Body of pancreas (tissue), 4 donors: ENCODE measurements around the gene TTC7B. TPM values are rescaled to one million over a fixed set of nuclear protein-coding genes. Genes with fewer than 3 reads are reported as not detected.

Experiments
- ATAC-seq: fragments of 150-250 bp; one replicate; pipeline ENCODE4 v1.9.1; 2016
- DNase-seq, 4 donors: peaks; one replicate each; pipeline ENCODE4 v3.0.0-alpha.2; 2019
- H3K27ac ChIP-seq, 4 donors: fragments of 200-600 bp; sonication (generic); 1 replicate in 3 of 4; 2 replicates in 1 of 4; pipeline versions ENCODE4 v1.5.1 to v1.6.1; 2016 to 2019; ENCODE audit warnings: mild to moderate bottlenecking in 1 of 4, mixed read lengths in 1 of 4, moderate library complexity in 1 of 4
- H3K27me3 ChIP-seq, 2 donors: fragments of 200-600 bp; sonication (generic); one replicate each; pipeline ENCODE4 v1.6.0; 2016; ENCODE audit warnings: mild to moderate bottlenecking in 1 of 2
- H3K36me3 ChIP-seq, 2 donors: fragments of 200-600 bp; sonication (generic); replicated peaks in 1 of 2; 2 replicates each; pipeline ENCODE4 v1.5.1; 2016; ENCODE audit warnings: low read depth in 2 of 2; ENCODE audit not compliant: insufficient read depth in 1 of 2
- H3K4me1 ChIP-seq: fragments of 200-600 bp; sonication (generic); one replicate; pipeline ENCODE4 v1.6.0; 2016
- H3K4me3 ChIP-seq, 2 donors: fragments of 200-600 bp; sonication (generic); 1 replicate in 1 of 2; 2 replicates in 1 of 2; pipeline ENCODE4 v1.5.1; 2016 to 2019
- H3K9me3 ChIP-seq, 3 donors: fragments of 200-600 bp; sonication (generic); 1 replicate in 2 of 3; 2 replicates in 1 of 3; pipeline ENCODE4 v1.5.1; 2016
- POLR2A ChIP-seq, 3 donors: fragments of 450-650 bp; IDR thresholded peaks; one replicate each; pipeline ENCODE4 v1.6.1; 2016; ENCODE audit warnings: antibody characterized with exemption in 3 of 3, mild to moderate bottlenecking in 2 of 3
- WGBS, 2 donors: methylation state at CpG; one replicate each; pipeline ENCODE4 v1.1.5; 2017; 5-methylcytosine and 5-hydroxymethylcytosine counted together
- intact Hi-C: fragments of 100-400 bp; cut with DNase I; formaldehyde crosslinking; loops from one replicate; pipeline ENCODE4 v1.15.1; 2023
- total RNA-seq, 2 donors: library from RNA; depleted of rRNA; stranded (reverse); fragments of >200 nt; gene quantifications; one replicate each; pipeline ENCODE4 v1.1.0, GENCODE V29; 2016
- TF ChIP-seq, protein P1 (sequence below), 7 experiments: fragments of 450-650 bp in 4 of 7; fragments of 200-600 bp in 3 of 7; sonication (generic) in 3 of 7; IDR thresholded peaks; one replicate each; pipeline ENCODE4 v1.5.1; 2016 to 2019; ENCODE audit warnings: antibody characterized with exemption in 7 of 7

The TTC7B gene
- total RNA-seq, 2 donors from 2014 or later = 15.3 to 44.2 TPM

- ATAC-seq = no peak
- Histone ChIP-seq H3K9me3 (no peaks in the 10 kb centered on the region), H3K27ac (no peak overlapping the region), H3K4me3 (no peak overlapping the region), H3K36me3 (no peaks in the 10 kb centered on the region), H3K27me3 (no peaks in the 10 kb centered on the region), H3K4me1 (no peaks in the 10 kb centered on the region)
- TF ChIP-seq, protein P1, sequence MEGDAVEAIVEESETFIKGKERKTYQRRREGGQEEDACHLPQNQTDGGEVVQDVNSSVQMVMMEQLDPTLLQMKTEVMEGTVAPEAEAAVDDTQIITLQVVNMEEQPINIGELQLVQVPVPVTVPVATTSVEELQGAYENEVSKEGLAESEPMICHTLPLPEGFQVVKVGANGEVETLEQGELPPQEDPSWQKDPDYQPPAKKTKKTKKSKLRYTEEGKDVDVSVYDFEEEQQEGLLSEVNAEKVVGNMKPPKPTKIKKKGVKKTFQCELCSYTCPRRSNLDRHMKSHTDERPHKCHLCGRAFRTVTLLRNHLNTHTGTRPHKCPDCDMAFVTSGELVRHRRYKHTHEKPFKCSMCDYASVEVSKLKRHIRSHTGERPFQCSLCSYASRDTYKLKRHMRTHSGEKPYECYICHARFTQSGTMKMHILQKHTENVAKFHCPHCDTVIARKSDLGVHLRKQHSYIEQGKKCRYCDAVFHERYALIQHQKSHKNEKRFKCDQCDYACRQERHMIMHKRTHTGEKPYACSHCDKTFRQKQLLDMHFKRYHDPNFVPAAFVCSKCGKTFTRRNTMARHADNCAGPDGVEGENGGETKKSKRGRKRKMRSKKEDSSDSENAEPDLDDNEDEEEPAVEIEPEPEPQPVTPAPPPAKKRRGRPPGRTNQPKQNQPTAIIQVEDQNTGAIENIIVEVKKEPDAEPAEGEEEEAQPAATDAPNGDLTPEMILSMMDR (IDR thresholded peaks at IDR 0.05) = no peak
- no peak for TF ChIP-seq POLR2A (IDR thresholded peaks at IDR 0.05)
- no peak for DNase-seq
- 63 to 65% methylated on average over 10 to 11 of the region's 11 CpGs for whole genome bisulfite sequencing, 2 donors
- intact Hi-C loops = no loop called here
Observed at GRCh38 chr14:90599339-90599738, 216.9 kb downstream of the TTC7B start.

GRCh38 chr14:90597961-90598360, 218.3 kb downstream of the TTC7B start:
- DNase-seq (no peak), ATAC-seq (no peak)
- Histone ChIP-seq H3K4me3 (no peak overlapping the region), H3K36me3 (no peaks in the 10 kb centered on the region), H3K4me1 (no peaks in the 10 kb centered on the region), H3K27ac (no peak overlapping the region), H3K27me3 (no peaks in the 10 kb centered on the region), H3K9me3 (no peaks in the 10 kb centered on the region)
- intact Hi-C loops = no loop called here
- 95 to 100% methylated on average over 11 to 15 of the region's 15 CpGs for WGBS, 2 donors
- TF ChIP-seq POLR2A (IDR thresholded peaks at IDR 0.05) = no peak
- TF ChIP-seq, protein P1 (IDR thresholded peaks at IDR 0.05) = no peak

DNA sequence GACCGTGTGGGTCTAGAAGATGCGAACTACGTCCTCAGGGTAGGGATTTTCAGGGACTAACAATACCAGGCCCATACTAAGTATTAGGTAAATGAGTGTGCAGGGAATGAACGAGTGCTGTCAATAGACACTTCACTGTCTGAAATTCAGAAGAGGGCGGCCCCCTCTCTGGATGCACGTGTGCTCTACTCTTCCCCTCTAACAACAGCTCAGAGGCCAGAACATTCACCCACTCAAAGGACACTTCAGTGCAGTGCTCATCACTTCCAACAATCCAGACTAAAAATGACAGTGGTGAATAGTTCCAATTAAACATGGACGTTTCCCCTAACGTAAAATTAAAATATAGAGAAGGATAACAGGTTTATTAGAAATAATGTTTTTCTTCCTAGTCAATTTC, 219.5 kb downstream of the TTC7B start:
- H3K27me3 ChIP-seq = no peaks in the 10 kb centered on the region
- TF ChIP-seq, protein P1 (IDR thresholded peaks at IDR 0.05) = no peak
- TF ChIP-seq POLR2A (IDR thresholded peaks at IDR 0.05) = no peak
- no peak overlapping the region for H3K27ac ChIP-seq
- intact Hi-C loops = no loop called here
- no peak overlapping the region for H3K4me3 ChIP-seq
- ATAC-seq (no peak), DNase-seq (no peak)
- no peaks in the 10 kb centered on the region for H3K4me1 ChIP-seq
- no peaks in the 10 kb centered on the region for H3K9me3 ChIP-seq
- 91 to 92% methylated on average over 8 of the region's 8 CpGs for WGBS, 2 donors
- no peaks in the 10 kb centered on the region for H3K36me3 ChIP-seq

DNA sequence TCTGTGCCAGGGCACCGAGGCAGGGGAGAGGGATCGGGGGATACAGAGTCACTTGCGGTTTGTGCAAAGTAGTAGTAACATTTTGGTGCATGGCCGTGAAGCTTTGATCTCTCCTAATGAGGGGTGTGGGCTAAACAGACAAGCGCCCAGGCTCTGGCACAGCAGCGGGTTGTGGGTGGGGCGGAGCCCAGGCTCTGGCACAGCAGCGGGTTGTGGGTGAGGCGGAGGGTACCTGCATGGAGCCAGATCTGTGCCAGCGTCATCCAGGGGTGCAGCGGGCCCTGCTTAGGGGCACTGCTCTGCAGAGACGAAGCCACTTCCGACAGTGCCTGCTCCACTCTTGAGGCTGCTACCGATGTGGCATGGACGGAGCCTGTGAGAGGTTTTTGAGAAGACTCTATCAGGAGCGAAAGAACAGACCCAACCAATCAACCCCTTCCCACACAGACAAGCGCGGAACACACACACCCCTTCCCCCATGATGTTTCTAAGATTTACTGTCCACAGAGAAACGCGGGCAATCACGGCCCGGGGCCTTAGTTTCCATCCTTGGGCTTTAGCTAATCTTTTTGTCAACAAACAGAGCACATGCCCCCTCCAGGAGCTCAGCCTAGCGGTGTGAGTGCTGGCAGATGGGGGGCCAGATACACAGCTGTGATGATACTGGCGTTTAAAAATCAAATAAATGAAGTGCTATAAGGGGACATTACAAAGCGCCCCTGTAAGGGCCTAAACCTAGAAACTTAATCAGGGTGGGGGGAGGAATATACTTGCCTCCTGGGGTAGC, 222.8 kb downstream of the TTC7B start:
- no peak overlapping the region for H3K4me3 ChIP-seq
- no peaks in the 10 kb centered on the region for H3K27me3 ChIP-seq
- no peaks in the 10 kb centered on the region for H3K4me1 ChIP-seq
- H3K27ac ChIP-seq = no peak overlapping the region
- TF ChIP-seq, protein P1 (IDR thresholded peaks at IDR 0.05) = no peak
- TF ChIP-seq POLR2A (IDR thresholded peaks at IDR 0.05) = no peak
- WGBS, 2 donors = 86 to 88% methylated on average over 23 to 24 of the region's 25 CpGs
- H3K9me3 ChIP-seq = no peaks in the 10 kb centered on the region
- DNase-seq (no peak), ATAC-seq (no peak)
- intact Hi-C loops = no loop called here
- H3K36me3 ChIP-seq = no peaks in the 10 kb centered on the region

- Histone ChIP-seq H3K9me3 (no peaks in the 10 kb centered on the region), H3K4me1 (no peaks in the 10 kb centered on the region), H3K27me3 (no peaks in the 10 kb centered on the region), H3K36me3 (no peaks in the 10 kb centered on the region), H3K27ac (no peak overlapping the region), H3K4me3 (no peak overlapping the region)
- DNase-seq (no peak), ATAC-seq (no peak)
- WGBS, 2 donors = 94 to 98% methylated on average over 3 of the region's 3 CpGs
- no peak for TF ChIP-seq POLR2A (IDR thresholded peaks at IDR 0.05)
- TF ChIP-seq, protein P1 (IDR thresholded peaks at IDR 0.05) = no peak
- intact Hi-C loops = no loop called here
Observed at GRCh38 chr14:90592655-90593054, 223.6 kb downstream of the TTC7B start.
